Body of pancreas (tissue), 4 donors: ENCODE data around the gene ACTR1B. TPM values are rescaled to one million over a fixed set of nuclear protein-coding genes. Genes with fewer than 3 reads are reported as not detected.

ENCODE experiments used
- ATAC-seq: fragments of 150-250 bp; one replicate; pipeline ENCODE4 v1.9.1; 2016
- DNase-seq, 4 donors: peaks; one replicate each; pipeline ENCODE4 v3.0.0-alpha.2; 2019
- H3K27ac ChIP-seq, 4 donors: fragments of 200-600 bp; sonication (generic); 1 replicate in 3 of 4; 2 replicates in 1 of 4; pipeline versions ENCODE4 v1.5.1 to v1.6.1; 2016 to 2019; ENCODE audit warnings: mild to moderate bottlenecking in 1 of 4, mixed read lengths in 1 of 4, moderate library complexity in 1 of 4
- H3K27me3 ChIP-seq, 2 donors: fragments of 200-600 bp; sonication (generic); one replicate each; pipeline ENCODE4 v1.6.0; 2016; ENCODE audit warnings: mild to moderate bottlenecking in 1 of 2
- H3K36me3 ChIP-seq, 2 donors: fragments of 200-600 bp; sonication (generic); replicated peaks in 1 of 2; 2 replicates each; pipeline ENCODE4 v1.5.1; 2016; ENCODE audit warnings: low read depth in 2 of 2; ENCODE audit not compliant: insufficient read depth in 1 of 2
- H3K4me1 ChIP-seq: fragments of 200-600 bp; sonication (generic); one replicate; pipeline ENCODE4 v1.6.0; 2016
- H3K4me3 ChIP-seq, 2 donors: fragments of 200-600 bp; sonication (generic); 1 replicate in 1 of 2; 2 replicates in 1 of 2; pipeline ENCODE4 v1.5.1; 2016 to 2019
- H3K9me3 ChIP-seq, 3 donors: fragments of 200-600 bp; sonication (generic); 1 replicate in 2 of 3; 2 replicates in 1 of 3; pipeline ENCODE4 v1.5.1; 2016
- CTCF ChIP-seq, 7 experiments: fragments of 450-650 bp in 4 of 7; fragments of 200-600 bp in 3 of 7; sonication (generic) in 3 of 7; IDR thresholded peaks; one replicate each; pipeline ENCODE4 v1.5.1; 2016 to 2019; ENCODE audit warnings: antibody characterized with exemption in 7 of 7
- POLR2A ChIP-seq, 3 donors: fragments of 450-650 bp; IDR thresholded peaks; one replicate each; pipeline ENCODE4 v1.6.1; 2016; ENCODE audit warnings: antibody characterized with exemption in 3 of 3, mild to moderate bottlenecking in 2 of 3
- WGBS, 2 donors: methylation state at CpG; one replicate each; pipeline ENCODE4 v1.1.5; 2017; 5-methylcytosine and 5-hydroxymethylcytosine counted together
- intact Hi-C: fragments of 100-400 bp; cut with DNase I; formaldehyde crosslinking; loops from one replicate; pipeline ENCODE4 v1.15.1; 2023
- total RNA-seq, 2 donors: library from RNA; depleted of rRNA; stranded (reverse); fragments of >200 nt; gene quantifications; one replicate each; pipeline ENCODE4 v1.1.0, GENCODE V29; 2016

ACTR1B gene
- total RNA-seq, 2 donors from 2014 or later = 57.6 to 74.2 TPM

- WGBS, 2 donors = 0 to 1% methylated on average over 22 of the region's 24 CpGs
- Histone ChIP-seq H3K27me3 (no peaks in the 10 kb centered on the region), H3K9me3 (no peaks in the 10 kb centered on the region), H3K36me3 (peaks cover 6 to 9% of the 10 kb centered on the region in 2 donors), H3K4me3 (peak overlapping the region; percentile 42 to 64), H3K4me1 (peaks cover 33% of the 10 kb centered on the region), H3K27ac (peak overlapping the region; percentile 90 to 100 (median 95))
- peak; percentile 69 to 87 (median 74) for DNase-seq
- TF ChIP-seq CTCF (IDR thresholded peaks at IDR 0.05) (no peak), POLR2A (IDR thresholded peaks at IDR 0.05) (peak in 2 of 3 donors; percentile 53 to 61)
- intact Hi-C loops = no loop called here
- ATAC-seq = peak; percentile 39
These were observed 784 bp downstream of the ACTR1B start for GRCh38 chr2:97662895-97663625.

- DNase-seq (no peak), ATAC-seq (no peak)
- Histone ChIP-seq H3K4me1 (peaks cover 33% of the 10 kb centered on the region), H3K4me3 (peak overlapping the region; percentile 42 to 64), H3K27me3 (no peaks in the 10 kb centered on the region), H3K9me3 (no peaks in the 10 kb centered on the region), H3K27ac (peak overlapping the region; percentile 90 to 100 (median 95)), H3K36me3 (peaks cover 9% of the 10 kb centered on the region in 2 donors)
- WGBS, 2 donors = 24 to 35% methylated on average over 12 of the region's 12 CpGs
- intact Hi-C loops = no loop called here
- TF ChIP-seq POLR2A (IDR thresholded peaks at IDR 0.05) (no peak), CTCF (IDR thresholded peaks at IDR 0.05) (no peak)
These were observed 1.4 kb downstream of the ACTR1B start for GRCh38 chr2:97662386-97662894.

- Histone ChIP-seq H3K36me3 (peaks cover 9 to 14% of the 10 kb centered on the region in 2 donors), H3K27me3 (no peaks in the 10 kb centered on the region), H3K9me3 (no peaks in the 10 kb centered on the region), H3K27ac (peak overlapping the region in 2 of 4 donors; percentile 96 to 100), H3K4me3 (no peak overlapping the region), H3K4me1 (peaks cover 33% of the 10 kb centered on the region)
- ATAC-seq (no peak), DNase-seq (no peak)
- WGBS, 2 donors = 74 to 76% methylated on average over 4 to 6 of the region's 6 CpGs
- intact Hi-C loops = no loop called here
- no peak for TF ChIP-seq POLR2A (IDR thresholded peaks at IDR 0.05)
- no peak for TF ChIP-seq CTCF (IDR thresholded peaks at IDR 0.05)
These were observed 1.9 kb downstream of the ACTR1B start for GRCh38 chr2:97661927-97662326.

GRCh38 chr2:97660775-97661389 is 3.0 kb downstream of the ACTR1B start:
- no peak overlapping the region for H3K27ac ChIP-seq
- no peaks in the 10 kb centered on the region for H3K9me3 ChIP-seq
- ATAC-seq (no peak), DNase-seq (no peak)
- peaks cover 33% of the 10 kb centered on the region for H3K4me1 ChIP-seq
- H3K4me3 ChIP-seq = no peak overlapping the region
- intact Hi-C loops = no loop called here
- H3K36me3 ChIP-seq = peaks cover 9 to 17% of the 10 kb centered on the region in 2 donors
- no peak for TF ChIP-seq CTCF (IDR thresholded peaks at IDR 0.05)
- no peak for TF ChIP-seq POLR2A (IDR thresholded peaks at IDR 0.05)
- 80 to 86% methylated on average over 5 to 18 of the region's 18 CpGs for WGBS, 2 donors
- H3K27me3 ChIP-seq = no peaks in the 10 kb centered on the region
